ENCODE measurements around the gene DRAM1. TPM values are rescaled to one million over a fixed set of nuclear protein-coding genes. Genes with fewer than 3 reads are reported as not detected.

Gene DRAM1
- total RNA-seq, 4 donors from 2014 or later, result 1.4 to 15.0 (median 6.0) TPM

- no peaks in the 10 kb centered on the region for H3K9me3 ChIP-seq
- DNase-seq, result no peak
- H3K27me3 ChIP-seq, result no peaks in the 10 kb centered on the region
- intact Hi-C loops (cut with DNase I), result no loop called here
- WGBS, 2 donors, result 93 to 95% methylated on average over 8 of the region's 8 CpGs
- no peak overlapping the region for H3K27ac ChIP-seq
- no peak overlapping the region for H3K4me3 ChIP-seq
- H3K36me3 ChIP-seq, result peaks cover 0 to 6% (median 0%) of the 10 kb centered on the region in 3 donors
- no peaks in the 10 kb centered on the region for H3K4me1 ChIP-seq
- no peak for TF ChIP-seq POLR2A (IDR thresholded peaks at IDR 0.05)
- TF ChIP-seq, protein P1, sequence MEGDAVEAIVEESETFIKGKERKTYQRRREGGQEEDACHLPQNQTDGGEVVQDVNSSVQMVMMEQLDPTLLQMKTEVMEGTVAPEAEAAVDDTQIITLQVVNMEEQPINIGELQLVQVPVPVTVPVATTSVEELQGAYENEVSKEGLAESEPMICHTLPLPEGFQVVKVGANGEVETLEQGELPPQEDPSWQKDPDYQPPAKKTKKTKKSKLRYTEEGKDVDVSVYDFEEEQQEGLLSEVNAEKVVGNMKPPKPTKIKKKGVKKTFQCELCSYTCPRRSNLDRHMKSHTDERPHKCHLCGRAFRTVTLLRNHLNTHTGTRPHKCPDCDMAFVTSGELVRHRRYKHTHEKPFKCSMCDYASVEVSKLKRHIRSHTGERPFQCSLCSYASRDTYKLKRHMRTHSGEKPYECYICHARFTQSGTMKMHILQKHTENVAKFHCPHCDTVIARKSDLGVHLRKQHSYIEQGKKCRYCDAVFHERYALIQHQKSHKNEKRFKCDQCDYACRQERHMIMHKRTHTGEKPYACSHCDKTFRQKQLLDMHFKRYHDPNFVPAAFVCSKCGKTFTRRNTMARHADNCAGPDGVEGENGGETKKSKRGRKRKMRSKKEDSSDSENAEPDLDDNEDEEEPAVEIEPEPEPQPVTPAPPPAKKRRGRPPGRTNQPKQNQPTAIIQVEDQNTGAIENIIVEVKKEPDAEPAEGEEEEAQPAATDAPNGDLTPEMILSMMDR (IDR thresholded peaks at IDR 0.05), result no peak
Measured at GRCh38 chr12:101923045-101923718, 45.8 kb downstream of the DRAM1 start.

GRCh38 chr12:101924618-101925017 lies 47.2 kb downstream of the DRAM1 start:
- peaks cover 0 to 6% (median 0%) of the 10 kb centered on the region in 3 donors for H3K36me3 ChIP-seq
- H3K4me1 ChIP-seq, result no peaks in the 10 kb centered on the region
- TF ChIP-seq, protein P1 (IDR thresholded peaks at IDR 0.05), result no peak
- TF ChIP-seq POLR2A (IDR thresholded peaks at IDR 0.05), result no peak
- H3K9me3 ChIP-seq, result no peaks in the 10 kb centered on the region
- peak overlapping the region in 2 of 4 donors; percentile 47 to 83 for H3K27ac ChIP-seq
- intact Hi-C loops (cut with DNase I), result no loop called here
- DNase-seq, result no peak
- 84 to 100% methylated on average over 3 of the region's 3 CpGs for WGBS, 2 donors
- H3K4me3 ChIP-seq, result no peak overlapping the region
- no peaks in the 10 kb centered on the region for H3K27me3 ChIP-seq

GRCh38 chr12:101925361-101925760 lies 48.0 kb downstream of the DRAM1 start:
- Histone ChIP-seq H3K9me3 (no peaks in the 10 kb centered on the region), H3K4me3 (no peak overlapping the region), H3K36me3 (peaks cover 0 to 6% (median 0%) of the 10 kb centered on the region in 3 donors), H3K27ac (peak overlapping the region in 3 of 4 donors; percentile 42 to 68 (median 47)), H3K4me1 (no peaks in the 10 kb centered on the region), H3K27me3 (no peaks in the 10 kb centered on the region)
- 71 to 81% methylated on average over 1 to 4 of the region's 4 CpGs for WGBS, 2 donors
- TF ChIP-seq POLR2A (IDR thresholded peaks at IDR 0.05), result peak in 1 of 4 donors; percentile 16
- TF ChIP-seq, protein P1 (IDR thresholded peaks at IDR 0.05), result no peak
- DNase-seq, result no peak
- intact Hi-C loops (cut with DNase I), result no loop called here

- H3K4me3 ChIP-seq, result no peak overlapping the region
- H3K36me3 ChIP-seq, result peaks cover 0 to 6% (median 0%) of the 10 kb centered on the region in 3 donors
- WGBS, 2 donors, result 66 to 79% methylated on average over 3 to 5 of the region's 6 CpGs
- H3K9me3 ChIP-seq, result no peaks in the 10 kb centered on the region
- H3K27ac ChIP-seq, result peak overlapping the region in 2 of 4 donors; percentile 65 to 68
- no peaks in the 10 kb centered on the region for H3K4me1 ChIP-seq
- no peaks in the 10 kb centered on the region for H3K27me3 ChIP-seq
- TF ChIP-seq, protein P1 (IDR thresholded peaks at IDR 0.05), result no peak
- no peak for TF ChIP-seq POLR2A (IDR thresholded peaks at IDR 0.05)
- intact Hi-C loops (cut with DNase I), result no loop called here
- no peak for DNase-seq
Measured at GRCh38 chr12:101925935-101926334, 48.6 kb downstream of the DRAM1 start.

GRCh38 chr12:101927036-101927435 lies 49.7 kb downstream of the DRAM1 start:
- DNase-seq, result no peak
- Histone ChIP-seq H3K4me3 (no peak overlapping the region), H3K27me3 (no peaks in the 10 kb centered on the region), H3K27ac (no peak overlapping the region), H3K36me3 (peaks cover 0 to 6% (median 0%) of the 10 kb centered on the region in 3 donors), H3K9me3 (no peaks in the 10 kb centered on the region), H3K4me1 (no peaks in the 10 kb centered on the region)
- no peak for TF ChIP-seq POLR2A (IDR thresholded peaks at IDR 0.05)
- TF ChIP-seq, protein P1 (IDR thresholded peaks at IDR 0.05), result no peak
- intact Hi-C loops (cut with DNase I), result no loop called here
